NT2/D1 (cell line): Measurements from ENCODE around the gene KCND3.

Experiments used
- SUZ12 ChIP-seq: IDR thresholded peaks from 2 replicates; pipeline ENCODE4 v1.6.1; 2011; ENCODE audit not compliant: insufficient read length, insufficient read depth; ENCODE audit errors: extremely low read depth
- YY1 ChIP-seq: IDR thresholded peaks from 2 replicates; pipeline ENCODE4 v1.6.1; 2011; ENCODE audit not compliant: insufficient read length, insufficient read depth
- ZNF274 ChIP-seq: IDR thresholded peaks from 2 replicates; pipeline ENCODE4 v1.6.1; 2011; ENCODE audit warnings: mild to moderate bottlenecking, low read depth, low read length

- TF ChIP-seq ZNF274 (no peak), YY1 (no peak), SUZ12 (no peak)
These were observed 194.1 kb downstream of the KCND3 start for GRCh38 chr1:111795401-111795800.
